ENCODE data around the gene SLC8A1. TPM values are rescaled to one million over a fixed set of nuclear protein-coding genes. Genes with fewer than 3 reads are reported as not detected.

SLC8A1 gene
- total RNA-seq, 1 experiment from 2014 or later = 0.43 TPM

DNA sequence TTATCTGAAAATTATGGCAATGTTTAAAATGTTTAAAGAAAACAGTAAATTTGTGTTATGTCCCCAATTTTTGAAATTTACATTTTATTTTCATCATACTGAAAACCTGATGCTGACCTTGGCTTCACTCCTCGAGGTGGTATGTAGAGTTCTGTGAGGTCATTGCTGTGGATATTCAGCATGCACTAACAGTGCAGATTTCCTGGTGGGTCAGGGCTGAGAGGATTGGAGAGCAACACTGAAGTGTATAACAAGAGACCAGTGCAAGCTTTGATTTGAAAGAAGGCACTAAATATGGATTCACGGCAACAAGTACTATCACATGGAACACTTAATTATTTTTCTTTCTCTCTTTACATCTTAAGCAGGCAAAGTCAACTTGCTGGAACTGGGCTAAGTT is 134.1 kb downstream of the SLC8A1 start:
- CTCF ChIA-PET = no interaction called here
- no peak overlapping the region for H3K4me3 ChIP-seq (ENCODE audit: low read depth, low read length)
- Mint-ChIP-seq H3K4me1 (ENCODE audit: low read depth, unreplicated experiment) (no peaks in the 10 kb centered on the region), H3K36me3 (ENCODE audit: insufficient read depth, unreplicated experiment) (no peaks in the 10 kb centered on the region), H3K27ac (ENCODE audit: unreplicated experiment) (no peak overlapping the region), H3K9me3 (ENCODE audit: unreplicated experiment) (no peaks in the 10 kb centered on the region), H3K27me3 (ENCODE audit: insufficient read depth, unreplicated experiment) (no peaks in the 10 kb centered on the region), H3K4me3 (ENCODE audit: unreplicated experiment) (no peak overlapping the region)
- H3K27me3 ChIP-seq (replicated peaks; ENCODE audit: control insufficient read depth, insufficient read depth, low read length) = no peaks in the 10 kb centered on the region
- no TSS peak for BruUV-seq (replicated peaks)
- H3K9me3 ChIP-seq = 0 out of 2 replicates have a peak, but pooled peaks cover 12% of the 10 kb centered on the region
- intact Hi-C loops (cut with micrococcal nuclease; ENCODE audit: unreplicated experiment) = no loop called here
- DNase-seq = no peak
- TF ChIP-seq, protein P1, sequence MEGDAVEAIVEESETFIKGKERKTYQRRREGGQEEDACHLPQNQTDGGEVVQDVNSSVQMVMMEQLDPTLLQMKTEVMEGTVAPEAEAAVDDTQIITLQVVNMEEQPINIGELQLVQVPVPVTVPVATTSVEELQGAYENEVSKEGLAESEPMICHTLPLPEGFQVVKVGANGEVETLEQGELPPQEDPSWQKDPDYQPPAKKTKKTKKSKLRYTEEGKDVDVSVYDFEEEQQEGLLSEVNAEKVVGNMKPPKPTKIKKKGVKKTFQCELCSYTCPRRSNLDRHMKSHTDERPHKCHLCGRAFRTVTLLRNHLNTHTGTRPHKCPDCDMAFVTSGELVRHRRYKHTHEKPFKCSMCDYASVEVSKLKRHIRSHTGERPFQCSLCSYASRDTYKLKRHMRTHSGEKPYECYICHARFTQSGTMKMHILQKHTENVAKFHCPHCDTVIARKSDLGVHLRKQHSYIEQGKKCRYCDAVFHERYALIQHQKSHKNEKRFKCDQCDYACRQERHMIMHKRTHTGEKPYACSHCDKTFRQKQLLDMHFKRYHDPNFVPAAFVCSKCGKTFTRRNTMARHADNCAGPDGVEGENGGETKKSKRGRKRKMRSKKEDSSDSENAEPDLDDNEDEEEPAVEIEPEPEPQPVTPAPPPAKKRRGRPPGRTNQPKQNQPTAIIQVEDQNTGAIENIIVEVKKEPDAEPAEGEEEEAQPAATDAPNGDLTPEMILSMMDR (IDR thresholded peaks at IDR 0.05; ENCODE audit: insufficient read depth in 1 of 2, low read depth in 1 of 2, low read length in 1 of 2, severe bottlenecking in 1 of 2, unreplicated experiment in 1 of 2) = no peak
- no peaks in the 10 kb centered on the region for H3K36me3 ChIP-seq (ENCODE audit: control insufficient read depth, insufficient read depth, low read length)
- no peaks in the 10 kb centered on the region for H3K4me1 ChIP-seq
- POLR2A ChIA-PET = no interaction called here

DNA sequence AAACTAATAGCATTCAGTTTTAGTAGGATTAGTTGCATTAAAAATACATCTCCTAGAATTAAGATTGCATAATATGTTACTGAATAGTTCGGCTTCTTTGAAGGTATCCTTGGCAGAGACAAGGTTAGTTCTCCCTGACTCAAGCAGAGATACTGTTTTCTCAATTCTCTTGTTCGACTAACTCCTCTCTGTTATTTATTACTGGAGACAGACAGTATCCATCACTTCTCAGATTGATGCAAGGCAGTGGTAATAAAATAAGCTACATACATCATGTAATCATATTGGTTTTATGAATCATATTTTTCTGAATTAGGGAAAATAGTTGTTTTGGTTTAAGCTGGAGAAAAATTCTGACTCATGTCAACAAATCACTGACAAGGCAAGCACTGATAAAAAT is 134.8 kb downstream of the SLC8A1 start:
- BruUV-seq (replicated peaks) = no TSS peak
- Histone ChIP-seq H3K27me3 (replicated peaks; ENCODE audit: control insufficient read depth, insufficient read depth, low read length) (no peaks in the 10 kb centered on the region), H3K36me3 (ENCODE audit: control insufficient read depth, insufficient read depth, low read length) (no peaks in the 10 kb centered on the region), H3K9me3 (0 out of 2 replicates have a peak, but pooled peaks cover 12% of the 10 kb centered on the region), H3K4me3 (ENCODE audit: low read depth, low read length) (no peak overlapping the region), H3K4me1 (no peaks in the 10 kb centered on the region)
- H3K4me3 Mint-ChIP-seq (ENCODE audit: unreplicated experiment) = no peak overlapping the region
- no peak for DNase-seq
- H3K4me1 Mint-ChIP-seq (ENCODE audit: low read depth, unreplicated experiment) = no peaks in the 10 kb centered on the region
- TF ChIP-seq, protein P1 (IDR thresholded peaks at IDR 0.05; ENCODE audit: insufficient read depth in 1 of 2, low read depth in 1 of 2, low read length in 1 of 2, severe bottlenecking in 1 of 2, unreplicated experiment in 1 of 2) = no peak
- ChIA-PET POLR2A (no interaction called here), CTCF (no interaction called here)
- H3K27ac Mint-ChIP-seq (ENCODE audit: unreplicated experiment) = no peak overlapping the region
- no peaks in the 10 kb centered on the region for H3K27me3 Mint-ChIP-seq (ENCODE audit: insufficient read depth, unreplicated experiment)
- H3K9me3 Mint-ChIP-seq (ENCODE audit: unreplicated experiment) = no peaks in the 10 kb centered on the region
- no peaks in the 10 kb centered on the region for H3K36me3 Mint-ChIP-seq (ENCODE audit: insufficient read depth, unreplicated experiment)
- intact Hi-C loops (cut with micrococcal nuclease; ENCODE audit: unreplicated experiment) = no loop called here

- intact Hi-C loops (cut with micrococcal nuclease; ENCODE audit: unreplicated experiment) = no loop called here
- CTCF ChIA-PET = no interaction called here
Measured at GRCh38 chr2:40316620-40317019, 135.3 kb downstream of the SLC8A1 start.

More at GRCh38 chr2:40316620-40317019, 135.3 kb downstream of the SLC8A1 start:
- POLR2A ChIA-PET = no interaction called here
- Mint-ChIP-seq H3K9me3 (ENCODE audit: unreplicated experiment) (no peaks in the 10 kb centered on the region), H3K27me3 (ENCODE audit: insufficient read depth, unreplicated experiment) (no peaks in the 10 kb centered on the region), H3K4me3 (ENCODE audit: unreplicated experiment) (no peak overlapping the region), H3K27ac (ENCODE audit: unreplicated experiment) (no peak overlapping the region), H3K36me3 (ENCODE audit: insufficient read depth, unreplicated experiment) (no peaks in the 10 kb centered on the region), H3K4me1 (ENCODE audit: low read depth, unreplicated experiment) (no peaks in the 10 kb centered on the region)
- Histone ChIP-seq H3K4me3 (ENCODE audit: low read depth, low read length) (no peak overlapping the region), H3K9me3 (0 out of 2 replicates have a peak, but pooled peaks cover 12% of the 10 kb centered on the region), H3K4me1 (no peaks in the 10 kb centered on the region), H3K36me3 (ENCODE audit: control insufficient read depth, insufficient read depth, low read length) (no peaks in the 10 kb centered on the region), H3K27me3 (replicated peaks; ENCODE audit: control insufficient read depth, insufficient read depth, low read length) (no peaks in the 10 kb centered on the region)
- BruUV-seq (replicated peaks) = no TSS peak
- DNase-seq = no peak
- TF ChIP-seq, protein P1 (IDR thresholded peaks at IDR 0.05; ENCODE audit: insufficient read depth in 1 of 2, low read depth in 1 of 2, low read length in 1 of 2, severe bottlenecking in 1 of 2, unreplicated experiment in 1 of 2) = no peak

All from Caco-2 (cell line).